GM12878 (cell line): ENCODE results near the gene ADPRHL1. TPM values are rescaled to one million over a fixed set of nuclear protein-coding genes. Genes with fewer than 3 reads are reported as not detected.

Source experiments
- ATAC-seq: fragments of 200-7000 bp; cut with Tn5 transposase; 3 replicates; pipeline ENCODE4 v1.9.1; 2020; ENCODE audit warnings: mild to moderate bottlenecking, moderate library complexity
- BruUV-seq: library from RNA; stranded (reverse); fragments of 400-500 nt; replicated peaks from 2 replicates; lab custom pipeline; 2021; lab: Mats Ljungman, UMichigan
- CTCF ChIA-PET: fragments of 300-600 bp; sonication (Branson Sonifier 250); formaldehyde crosslinking; extraction: SDS; loops from one replicate; lab custom pipeline; 2021; ENCODE audit warnings: inconsistent platforms; lab: Yijun Ruan, JAX
- POLR2A ChIA-PET: fragments of 350-600 bp; formaldehyde crosslinking; extraction: SDS; loops from one replicate; lab custom pipeline; 2021; ENCODE audit warnings: inconsistent platforms; lab: Charles Lee
- RAD21 ChIA-PET: fragments of 300-600 bp; sonication (Branson Sonifier 250); formaldehyde crosslinking; loops from one replicate; lab custom pipeline; 2023; ENCODE audit warnings: antibody characterized with exemption; ENCODE audit not compliant: unreplicated experiment; lab: Charles Lee
- SMC1A ChIA-PET: fragments of 300-600 bp; sonication (Branson Sonifier 250); formaldehyde crosslinking; loops from one replicate; lab custom pipeline; 2023; ENCODE audit not compliant: unreplicated experiment, uncharacterized antibody; lab: Charles Lee
- DNase-seq: peaks from one replicate; pipeline ENCODE4 v3.0.0-alpha.2; 2011; ENCODE audit warnings: low read depth, low spot score
- FAIRE-seq: peaks from 3 replicates; lab custom pipeline; 2011; peaks lifted over from hg19 to GRCh38; lab: Jason Lieb, UNC
- H2AFZ ChIP-seq: 2 replicates; pipeline ENCODE4 v1.6.0; 2011; ENCODE audit warnings: low read depth, low read length, control low read depth; ENCODE audit not compliant: control insufficient read depth
- H3K27ac ChIP-seq: 2 replicates; pipeline ENCODE4 v1.5.1; 2011; ENCODE audit warnings: control low read depth; ENCODE audit not compliant: control insufficient read depth, insufficient read depth
- H3K27me3 ChIP-seq, 2 experiments: replicated peaks in 1 of 2; 2 replicates each; pipeline versions ENCODE4 v1.6.0 to v1.6.1; 2011; ENCODE audit warnings: low read length in 1 of 2; ENCODE audit not compliant: control insufficient read depth in 2 of 2, insufficient read depth in 2 of 2
- H3K36me3 ChIP-seq, 2 experiments: 2 replicates each; pipeline ENCODE4 v1.5.1; 2011; ENCODE audit warnings: low read length in 1 of 2; ENCODE audit not compliant: control insufficient read depth in 2 of 2, insufficient read depth in 2 of 2
- H3K4me1 ChIP-seq: 2 replicates; pipeline ENCODE4 v1.6.1; 2011; ENCODE audit warnings: mild to moderate bottlenecking, low read length, moderate library complexity, mixed read lengths; ENCODE audit not compliant: control insufficient read depth, insufficient read depth
- H3K4me2 ChIP-seq: 2 replicates; pipeline ENCODE4 v1.6.0; 2011; ENCODE audit warnings: control low read depth; ENCODE audit not compliant: control insufficient read depth, insufficient read depth
- H3K4me3 ChIP-seq: fragments of 200-600 bp; sonication (generic); 2 replicates; pipeline ENCODE4 v1.5.1; 2016
- H3K79me2 ChIP-seq: 2 replicates; pipeline ENCODE4 v1.6.0; 2011; ENCODE audit warnings: low read length; ENCODE audit not compliant: control insufficient read depth, insufficient read depth
- H3K9ac ChIP-seq: 2 replicates; pipeline ENCODE4 v1.8.0; 2011; ENCODE audit warnings: low read length, control low read depth, mixed read lengths; ENCODE audit not compliant: control insufficient read depth, insufficient read depth
- H3K9me3 ChIP-seq: replicated peaks from 3 replicates; pipeline ENCODE4 v1.5.1; 2011; ENCODE audit warnings: mild to moderate bottlenecking, low read length; ENCODE audit not compliant: control insufficient read depth, insufficient read depth
- H4K20me1 ChIP-seq: 2 replicates; pipeline ENCODE4 v1.6.0; 2011; ENCODE audit not compliant: control insufficient read depth, insufficient read depth
- BACH1 ChIP-seq: fragments of 450-650 bp; IDR thresholded peaks from 2 replicates; pipeline ENCODE4 v1.6.1; 2017; ENCODE audit warnings: mild to moderate bottlenecking, borderline replicate concordance
- CTCF ChIP-seq, 3 experiments: IDR thresholded peaks in 2 of 3; conservative IDR thresholded peaks in 1 of 3; 2 replicates each; pipeline ENCODE4 v1.5.1; 2011; ENCODE audit warnings: low read depth in 3 of 3, low read length in 3 of 3, mild to moderate bottlenecking in 3 of 3, control low read depth in 2 of 3, moderate library complexity in 2 of 3, inconsistent platforms in 1 of 3, mixed read lengths in 1 of 3; ENCODE audit not compliant: control insufficient read depth in 2 of 3, insufficient read depth in 1 of 3; ENCODE audit errors: extremely low read depth in 1 of 3
- EED ChIP-seq: sonication (generic); IDR thresholded peaks from 2 replicates; pipeline ENCODE4 v1.6.1; 2016; ENCODE audit warnings: antibody characterized with exemption, low read depth
- ELK1 ChIP-seq: IDR thresholded peaks from 2 replicates; pipeline ENCODE4 v1.6.1; 2012; ENCODE audit warnings: low read depth, low read length, improper control_type of control experiment
- EZH2 ChIP-seq: IDR thresholded peaks from 2 replicates; pipeline ENCODE4 v1.6.1; 2012; ENCODE audit warnings: low read depth, mild to moderate bottlenecking, control low read depth, inconsistent platforms, low read length, borderline replicate concordance; ENCODE audit not compliant: control insufficient read depth
- FOXK2 ChIP-seq: fragments of 450-650 bp; IDR thresholded peaks from 2 replicates; pipeline ENCODE4 v1.6.1; 2017; ENCODE audit warnings: mild to moderate bottlenecking, moderate library complexity
- HCFC1 ChIP-seq: fragments of 150-350 bp; IDR thresholded peaks from 2 replicates; pipeline ENCODE4 v1.6.1; 2014; ENCODE audit warnings: low read length
- HDAC2 ChIP-seq: fragments of 200-600 bp; sonication (generic); IDR thresholded peaks from 2 replicates; pipeline ENCODE4 v1.6.1; 2017
- MTA2 ChIP-seq: fragments of 450-650 bp; IDR thresholded peaks from 2 replicates; pipeline ENCODE4 v1.6.1; 2016; ENCODE audit warnings: low read depth, mild to moderate bottlenecking, moderate library complexity
- MTA3 ChIP-seq: IDR thresholded peaks from 2 replicates; pipeline ENCODE4 v1.6.1; 2012; ENCODE audit warnings: low read length, inconsistent platforms, borderline replicate concordance
- NR2C2 ChIP-seq: IDR thresholded peaks from 2 replicates; pipeline ENCODE4 v1.6.1; 2011; ENCODE audit warnings: borderline replicate concordance, low read depth; ENCODE audit not compliant: control insufficient read depth, insufficient read length
- RB1 ChIP-seq: fragments of 450-650 bp; formaldehyde crosslinking; IDR thresholded peaks from 2 replicates; pipeline ENCODE4 v1.6.1; 2017; ENCODE audit warnings: mild to moderate bottlenecking, borderline replicate concordance
- SIN3A ChIP-seq: IDR thresholded peaks from 2 replicates; pipeline ENCODE4 v1.6.1; 2012; ENCODE audit warnings: low read depth, low read length, improper control_type of control experiment
- WGBS: methylation state at CpG from one replicate; pipeline ENCODE4 v1.1.6; 2016; ENCODE audit warnings: low lambda C conversion rate; ENCODE audit not compliant: insufficient replicate concordance, insufficient coverage; ENCODE audit errors: missing lambda C conversion rate; 5-methylcytosine and 5-hydroxymethylcytosine counted together
- in situ Hi-C: fragments of 300-500 bp; cut with MboI; formaldehyde crosslinking; loops from 9 replicates; pipeline ENCODE4 v1.14.3; 2018; ENCODE audit warnings: mixed read lengths
- intact Hi-C: fragments of 100-400 bp; cut with micrococcal nuclease; formaldehyde crosslinking; loops from one replicate; pipeline ENCODE4 v1.14.2; 2022; ENCODE audit not compliant: unreplicated experiment
- polyA plus RNA-seq, 11 experiments: library from polyadenylated mRNA; depleted of rRNA in 4 of 11; unstranded in 6 of 11; stranded (reverse) in 5 of 11; fragments of >200 nt; fragmentation: Nextera tagmentation in 4 of 11; fragmentation: Illumina TruSeq in 1 of 11; extraction: Ambion mirVana in 4 of 11; extraction: Trizol in 1 of 11; gene quantifications; 1 replicate in 1 of 11; 2 replicates in 10 of 11; pipeline versions ENCODE4 v1.2.1 to v1.2.3, GENCODE V29; 2011 to 2016; ENCODE audit warnings: inconsistent platforms in 2 of 11, missing spikeins in 2 of 11, low read depth in 1 of 11
- total RNA-seq, 4 experiments: library from RNA; depleted of rRNA in 3 of 4; stranded (reverse); fragments of >200 nt in 3 of 4; fragmentation: Illumina TruSeq in 1 of 4; extraction: Trizol in 1 of 4; gene quantifications; 2 replicates each; pipeline versions ENCODE4 v1.2.1 to v1.2.3, GENCODE V29; 2013 to 2021
- TF ChIP-seq, protein P1 (sequence below): fragments of 150-350 bp; IDR thresholded peaks from 2 replicates; pipeline ENCODE4 v1.6.1; 2014; ENCODE audit warnings: mild to moderate bottlenecking, low read depth, low read length

ADPRHL1 gene
- total and polyA plus RNA-seq, 10 of the 15 experiments (the other 5 are each of a cell fraction or from before 2014, with no cell fraction given): 0.05 to 1.9 (median 1.0) TPM

DNA sequence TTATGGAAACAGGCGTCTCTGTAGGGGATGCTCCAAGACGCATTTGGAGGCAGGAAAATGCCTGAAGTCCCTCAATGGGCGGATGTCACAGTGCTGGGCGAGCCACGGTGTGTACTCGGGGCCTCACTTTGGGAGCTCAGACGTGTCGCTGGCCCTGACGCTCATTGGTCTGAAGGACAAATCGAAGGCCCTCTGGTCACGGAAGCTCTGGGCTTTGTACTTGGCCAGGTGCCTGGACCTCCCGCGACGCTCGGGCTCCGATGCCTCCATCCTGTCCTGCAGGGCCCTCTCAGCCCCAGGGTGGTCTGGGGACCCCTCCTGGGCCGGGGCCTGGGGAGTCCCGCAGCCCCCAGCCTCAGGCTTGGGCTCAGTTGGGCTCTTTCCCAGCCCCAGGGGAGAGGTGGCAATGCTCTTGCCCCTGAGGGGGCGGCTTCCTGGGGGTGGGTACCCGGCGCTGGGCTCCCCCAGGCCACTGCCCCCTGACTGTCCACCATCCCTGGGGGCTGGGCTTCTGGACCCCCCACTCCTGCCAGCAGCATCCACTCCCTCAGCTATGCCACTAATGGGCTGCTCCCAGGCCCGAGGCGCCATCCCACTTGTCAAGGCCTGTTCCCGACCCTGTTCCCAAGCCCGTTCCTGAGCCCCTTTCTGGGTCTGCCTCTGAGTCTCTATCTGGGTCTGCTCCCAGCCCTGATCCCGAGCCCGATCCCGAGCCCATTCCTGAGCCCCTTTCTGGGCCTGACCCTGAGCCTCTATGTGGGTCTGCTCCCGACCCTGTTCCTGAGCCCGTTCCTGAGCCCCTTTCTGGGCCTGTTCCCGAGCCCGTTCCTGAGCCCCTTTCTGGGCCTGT is 49.8 kb downstream of the ADPRHL1 start:
- BruUV-seq: no TSS peak
- Histone ChIP-seq H3K4me1 (no peaks in the 10 kb centered on the region), H3K9me3 (no peaks in the 10 kb centered on the region)
- POLR2A ChIA-PET: no interaction called here
- no peak for TF ChIP-seq EED
- TF ChIP-seq CTCF (IDR thresholded peaks at IDR 0.05 in 2 of 3, conservative IDR thresholded peaks at IDR 0.05 in 1 of 3; ENCODE audit: control insufficient read depth in 2 of 3, extremely low read depth in 1 of 3, insufficient read depth in 1 of 3, low read depth in 3 of 3, low read length in 3 of 3): no peak
- TF ChIP-seq ELK1: no peak
- TF ChIP-seq SIN3A: no peak
- TF ChIP-seq EZH2: no peak
- no peak for TF ChIP-seq HCFC1
- no peak for TF ChIP-seq MTA2
- TF ChIP-seq NR2C2: no peak
- no peak for TF ChIP-seq HDAC2
- TF ChIP-seq RB1: no peak
- TF ChIP-seq FOXK2: no peak
- no peak for TF ChIP-seq MTA3
- TF ChIP-seq BACH1: no peak
- TF ChIP-seq, protein P1, sequence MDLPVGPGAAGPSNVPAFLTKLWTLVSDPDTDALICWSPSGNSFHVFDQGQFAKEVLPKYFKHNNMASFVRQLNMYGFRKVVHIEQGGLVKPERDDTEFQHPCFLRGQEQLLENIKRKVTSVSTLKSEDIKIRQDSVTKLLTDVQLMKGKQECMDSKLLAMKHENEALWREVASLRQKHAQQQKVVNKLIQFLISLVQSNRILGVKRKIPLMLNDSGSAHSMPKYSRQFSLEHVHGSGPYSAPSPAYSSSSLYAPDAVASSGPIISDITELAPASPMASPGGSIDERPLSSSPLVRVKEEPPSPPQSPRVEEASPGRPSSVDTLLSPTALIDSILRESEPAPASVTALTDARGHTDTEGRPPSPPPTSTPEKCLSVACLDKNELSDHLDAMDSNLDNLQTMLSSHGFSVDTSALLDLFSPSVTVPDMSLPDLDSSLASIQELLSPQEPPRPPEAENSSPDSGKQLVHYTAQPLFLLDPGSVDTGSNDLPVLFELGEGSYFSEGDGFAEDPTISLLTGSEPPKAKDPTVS: no peak
- TF ChIP-seq, all 136 proteins: peak for 0
- ChIA-PET RAD21 (no interaction called here), CTCF (interaction anchor here (1.0 kb wide), 1 partner anchor 12 kb away, joined by 3 read pairs; no protein-coding TSS in a partner anchor), SMC1A (no interaction called here)
- Histone ChIP-seq H3K27ac (no peak overlapping the region), H2AFZ (no peak overlapping the region), H3K79me2 (no peaks in the 10 kb centered on the region), H3K4me3 (no peak overlapping the region), H3K27me3 (no peaks in the 10 kb centered on the region), H3K36me3 (no peaks in the 10 kb centered on the region), H3K4me2 (no peak overlapping the region), H3K9ac (no peak overlapping the region), H4K20me1 (no peaks in the 10 kb centered on the region)
- FAIRE-seq (no peak), DNase-seq (no peak), ATAC-seq (no peak)
- intact Hi-C loops (no loop called here), in situ Hi-C loops (no loop called here)
- 39% methylated on average over 32 of the region's 32 CpGs for WGBS
